GM18498 (cell line): Measurements from ENCODE around the gene ZFX.
"Not testable (repeated sequence)": the region's sequence is repeated elsewhere in the genome, so short reads cannot be mapped to it uniquely, and the experiment has no call there.

Experiments
- ATAC-seq: cut with Tn5 transposase; IDR thresholded peaks from one replicate; pipeline ENCODE4 v1.9.1; 2021; ENCODE audit warnings: mild to moderate bottlenecking, moderate library complexity; ENCODE audit not compliant: unreplicated experiment

ZFX gene

DNA sequence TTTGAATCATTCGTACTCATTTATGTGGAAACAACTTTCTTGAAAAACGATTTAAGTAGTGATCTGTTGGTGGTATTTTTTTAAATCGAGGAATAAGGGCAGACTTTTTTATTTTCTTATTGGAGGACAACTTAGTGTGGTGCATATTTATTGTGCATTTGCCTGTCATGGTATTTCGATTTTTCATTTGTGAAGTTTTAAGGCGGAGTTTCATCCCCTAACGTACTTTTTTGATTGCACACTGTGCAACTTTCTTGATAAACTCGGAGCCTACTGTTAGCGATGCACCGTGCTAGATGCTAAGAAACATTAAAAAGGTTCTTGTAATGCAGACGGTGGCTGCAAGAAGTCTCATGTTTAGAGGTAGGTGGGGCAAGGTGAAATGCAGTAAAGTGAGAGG is 1.4 kb downstream of the ZFX start:
- no peak for ATAC-seq

DNA sequence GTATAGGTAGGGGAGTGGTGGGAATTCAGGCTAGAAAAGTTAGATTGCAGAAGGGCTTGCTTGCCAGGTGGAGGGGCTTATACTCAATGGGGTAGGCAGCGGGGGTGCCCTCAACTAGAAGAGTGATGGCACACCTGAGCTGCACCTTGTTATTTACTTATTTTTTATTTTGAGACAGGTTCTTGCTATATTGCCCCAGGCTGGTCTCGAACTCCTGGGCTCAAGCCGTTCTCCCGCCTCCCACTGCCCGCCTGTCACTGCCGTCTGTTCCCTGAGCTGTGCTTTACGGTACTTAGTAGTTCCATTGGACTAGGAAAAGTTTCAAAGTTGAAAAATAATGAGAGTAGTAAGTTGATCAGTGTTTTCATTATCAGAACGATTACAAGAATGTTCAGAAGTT is 2.0 kb downstream of the ZFX start:
- no peak for ATAC-seq

DNA sequence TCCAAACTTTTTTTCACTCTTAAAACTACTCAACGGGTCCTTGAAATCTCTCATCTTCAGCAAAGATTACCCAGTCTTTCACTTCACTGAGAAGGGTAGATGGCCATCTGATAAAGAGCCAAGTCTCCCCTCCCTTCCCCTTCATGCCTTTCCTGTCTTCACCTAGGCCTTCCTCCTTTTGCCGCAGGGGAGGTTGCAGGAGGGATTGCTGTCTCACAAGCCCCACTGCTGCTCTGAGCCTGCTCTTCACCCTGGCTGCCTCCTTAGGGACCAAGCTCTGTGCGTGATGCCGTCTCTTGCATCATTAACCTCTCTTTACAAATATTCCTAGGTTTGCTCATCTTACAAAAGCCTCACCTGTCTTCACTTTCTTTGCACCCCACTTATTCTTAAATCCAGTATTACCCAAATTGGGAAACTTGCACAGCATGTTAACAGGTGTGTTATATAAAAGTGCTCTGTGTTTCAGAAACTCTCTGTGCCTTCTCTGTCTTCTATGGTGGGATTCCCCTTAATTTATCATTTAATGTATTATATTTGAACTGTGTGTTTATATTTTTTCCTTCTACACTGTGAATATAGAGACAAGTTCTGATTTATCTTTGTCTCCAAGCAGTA is 3.8 kb downstream of the ZFX start:
- ATAC-seq, result no peak

DNA sequence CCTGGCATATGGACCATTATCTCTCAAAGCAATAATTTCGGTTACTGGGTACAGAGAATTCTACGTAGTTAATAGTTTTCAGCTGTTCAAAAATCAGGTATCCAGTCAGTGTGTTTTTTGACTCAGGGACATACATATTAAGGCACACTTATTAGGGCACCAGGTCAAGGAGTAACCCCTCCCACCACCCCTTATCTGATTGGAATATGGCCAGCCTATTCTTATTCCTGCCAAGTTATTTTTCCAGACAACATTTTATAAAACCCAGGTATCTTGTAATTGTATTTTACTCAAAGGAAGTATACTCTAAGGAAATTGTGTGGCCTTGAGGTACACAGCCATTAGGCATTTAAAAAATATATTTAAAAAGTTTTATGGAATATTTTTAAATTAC is 4.3 kb downstream of the ZFX start:
- no peak for ATAC-seq

DNA sequence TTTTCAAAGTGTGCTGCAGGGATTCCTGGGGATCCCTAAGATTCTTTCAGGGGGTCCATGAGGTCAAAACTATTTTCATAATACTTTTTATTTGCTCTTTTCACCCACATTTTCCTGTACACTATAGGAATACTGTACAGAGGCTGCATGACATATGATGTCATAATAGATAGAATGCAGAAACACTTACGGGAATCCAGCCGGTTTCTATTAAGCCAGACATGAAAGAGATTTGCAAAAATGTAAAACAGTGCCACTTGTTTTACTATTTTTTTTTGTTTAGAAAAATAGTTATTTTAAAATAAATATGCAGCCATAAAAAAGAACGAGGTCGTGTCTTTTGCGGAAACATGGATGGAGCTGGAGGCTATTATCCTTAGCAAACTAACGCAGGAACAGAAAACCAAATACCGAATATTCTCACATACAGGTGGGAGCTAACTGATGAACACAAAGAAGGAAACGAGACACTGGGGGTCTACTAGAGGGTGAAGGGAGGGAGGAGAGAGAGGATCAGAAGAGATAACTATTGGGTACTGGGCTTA is 5.0 kb downstream of the ZFX start:
- no peak for ATAC-seq

DNA sequence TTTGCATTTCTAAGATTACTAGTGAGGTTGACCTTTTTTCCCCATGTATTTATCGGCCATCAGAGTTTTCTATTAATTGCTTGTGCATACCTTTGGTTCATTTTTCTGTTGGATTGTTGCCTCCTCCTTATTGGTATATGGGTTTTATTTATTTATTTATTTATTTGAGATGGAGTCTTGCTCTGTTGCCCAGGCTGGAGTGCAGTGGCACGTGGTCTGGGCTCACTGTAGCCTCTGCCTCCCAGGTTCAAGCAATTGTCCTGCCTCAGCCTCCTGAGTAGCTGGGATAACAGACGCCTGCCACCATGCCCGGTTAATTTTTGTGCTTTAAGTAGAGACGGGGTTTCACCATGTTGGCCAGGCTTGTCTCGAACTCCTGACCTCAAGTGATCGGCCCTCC is 6.2 kb downstream of the ZFX start:
- not testable (repeated sequence) for ATAC-seq

DNA sequence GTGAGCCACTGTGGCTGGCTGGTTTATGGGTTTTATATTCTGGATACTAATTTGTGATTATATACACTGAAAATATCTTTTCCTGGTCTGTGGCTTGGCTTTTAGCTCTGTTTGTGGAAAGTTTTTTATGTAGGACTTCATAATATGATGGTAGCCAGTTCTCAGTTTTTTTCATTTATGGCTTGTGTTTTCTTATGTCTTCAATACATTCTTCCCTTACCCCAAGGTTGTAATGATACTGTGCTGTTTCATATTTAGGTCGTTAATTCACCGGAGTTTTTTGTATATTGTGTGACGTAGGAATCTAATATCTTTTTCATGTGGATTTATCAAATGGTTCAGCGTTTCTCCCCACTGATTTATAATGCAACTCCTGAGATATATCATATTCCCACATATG is 6.6 kb downstream of the ZFX start:
- ATAC-seq, result no peak

DNA sequence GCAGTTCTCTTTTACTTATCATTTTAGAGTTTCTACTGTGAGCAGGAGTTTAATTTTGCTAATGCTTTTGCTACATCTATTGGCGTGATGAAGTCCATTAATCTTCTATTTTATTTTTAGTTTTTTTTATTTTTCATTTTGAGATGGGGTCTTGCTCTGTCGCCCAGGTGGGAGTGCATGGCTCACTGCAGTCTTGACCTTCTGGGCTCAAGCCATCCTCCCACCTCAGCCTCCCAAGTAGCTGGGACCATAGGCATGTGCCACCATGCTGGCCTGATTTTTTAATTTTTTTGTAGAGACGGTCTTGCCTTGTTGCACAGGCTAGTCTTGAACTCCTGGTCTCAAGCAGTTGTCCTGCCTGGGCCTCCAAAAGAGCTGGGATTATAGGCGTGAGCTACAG is 9.4 kb downstream of the ZFX start:
- ATAC-seq, result no peak

DNA sequence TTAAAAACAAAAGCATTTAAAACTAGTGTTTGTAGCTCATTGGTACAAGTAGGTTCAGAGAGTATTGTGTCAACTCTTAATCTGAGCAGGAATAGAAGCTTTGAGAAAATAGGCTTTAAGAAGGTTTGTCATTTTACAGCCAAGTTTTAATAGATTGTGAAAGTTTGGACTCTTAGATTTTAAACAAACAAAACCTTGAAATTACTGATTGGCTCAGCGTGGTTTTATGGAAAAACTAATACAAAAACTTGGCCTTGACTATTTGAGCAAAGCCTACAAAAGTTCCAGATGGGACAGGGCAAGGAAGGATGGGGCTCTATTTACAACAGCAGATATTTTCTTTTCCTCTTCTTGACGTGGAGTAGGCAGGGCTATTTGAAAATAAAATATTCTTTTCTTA is 16.5 kb downstream of the ZFX start:
- ATAC-seq, result no peak

DNA sequence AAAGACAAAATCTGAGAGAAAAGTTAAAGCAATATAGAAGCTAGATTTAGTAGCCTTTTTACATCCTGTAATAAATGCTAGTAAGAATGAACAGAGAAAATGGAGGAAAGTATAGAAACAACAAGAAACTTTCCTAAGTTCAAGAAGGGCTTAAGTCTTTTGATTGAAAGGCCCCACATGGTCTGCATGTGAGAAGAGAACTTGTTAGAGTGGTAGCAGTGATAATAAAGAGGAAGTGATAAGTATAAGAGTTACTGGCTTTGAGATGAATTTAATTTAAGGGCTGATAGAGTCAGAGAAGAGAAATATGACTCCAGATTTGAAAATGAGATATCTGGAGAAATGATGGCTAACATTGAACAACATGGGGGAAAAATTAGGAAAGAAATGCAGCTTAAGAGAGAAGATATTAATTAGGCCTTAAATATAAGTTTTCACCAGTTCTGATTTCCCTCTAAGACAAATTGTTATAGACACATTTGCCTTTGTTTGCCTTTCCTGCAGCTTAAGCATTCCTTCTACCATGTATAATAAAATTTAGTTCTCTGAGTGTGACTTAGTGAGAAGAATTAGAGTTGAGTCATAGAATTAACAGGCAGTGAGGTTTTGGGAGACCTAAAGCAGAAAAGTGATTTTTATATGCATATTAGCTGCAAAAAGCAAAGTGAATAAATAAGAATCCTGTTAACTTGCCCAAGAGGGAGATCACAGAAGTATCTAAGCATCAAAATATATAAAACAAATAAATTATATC is 18.4 kb downstream of the ZFX start:
- no peak for ATAC-seq

DNA sequence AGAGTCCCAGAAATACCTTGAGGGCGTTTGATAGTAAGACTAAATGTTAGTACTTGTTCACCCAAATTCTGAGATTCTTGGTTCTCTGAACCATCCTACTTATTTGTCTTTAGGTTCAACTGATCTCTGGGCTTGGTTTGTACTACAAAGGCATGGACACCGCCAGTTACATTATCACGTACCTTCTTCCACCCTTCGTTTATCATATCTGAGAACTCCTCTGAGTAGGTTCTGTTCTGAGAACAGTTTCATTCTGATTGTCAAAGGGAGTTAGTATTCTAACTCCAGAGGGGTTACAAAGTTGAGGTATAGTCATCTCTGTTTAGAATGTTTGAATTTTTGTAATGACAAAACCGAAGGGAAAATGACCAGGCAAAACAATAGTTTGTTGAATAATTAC is 19.3 kb downstream of the ZFX start:
- peak; percentile 73 for ATAC-seq

DNA sequence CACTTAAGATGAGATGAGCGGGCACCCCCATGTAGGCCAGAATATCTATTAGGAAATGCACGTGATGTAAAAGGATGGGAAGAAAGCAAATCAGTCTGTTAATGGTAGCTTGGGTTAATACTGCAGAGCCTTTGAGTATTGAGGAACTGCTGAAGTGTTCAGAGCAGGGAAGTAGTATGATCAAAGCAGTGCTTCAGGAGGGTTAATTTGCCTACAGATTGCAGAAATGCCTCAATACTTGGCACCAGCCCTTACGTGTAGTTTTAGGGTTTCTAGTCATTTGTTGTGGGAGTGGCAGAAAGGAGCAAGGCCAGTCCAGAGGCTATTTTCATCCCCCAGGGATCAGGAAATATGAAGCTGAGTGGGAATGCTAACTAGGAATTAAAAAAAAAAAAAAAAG is 19.7 kb downstream of the ZFX start:
- peak; percentile 73 for ATAC-seq

DNA sequence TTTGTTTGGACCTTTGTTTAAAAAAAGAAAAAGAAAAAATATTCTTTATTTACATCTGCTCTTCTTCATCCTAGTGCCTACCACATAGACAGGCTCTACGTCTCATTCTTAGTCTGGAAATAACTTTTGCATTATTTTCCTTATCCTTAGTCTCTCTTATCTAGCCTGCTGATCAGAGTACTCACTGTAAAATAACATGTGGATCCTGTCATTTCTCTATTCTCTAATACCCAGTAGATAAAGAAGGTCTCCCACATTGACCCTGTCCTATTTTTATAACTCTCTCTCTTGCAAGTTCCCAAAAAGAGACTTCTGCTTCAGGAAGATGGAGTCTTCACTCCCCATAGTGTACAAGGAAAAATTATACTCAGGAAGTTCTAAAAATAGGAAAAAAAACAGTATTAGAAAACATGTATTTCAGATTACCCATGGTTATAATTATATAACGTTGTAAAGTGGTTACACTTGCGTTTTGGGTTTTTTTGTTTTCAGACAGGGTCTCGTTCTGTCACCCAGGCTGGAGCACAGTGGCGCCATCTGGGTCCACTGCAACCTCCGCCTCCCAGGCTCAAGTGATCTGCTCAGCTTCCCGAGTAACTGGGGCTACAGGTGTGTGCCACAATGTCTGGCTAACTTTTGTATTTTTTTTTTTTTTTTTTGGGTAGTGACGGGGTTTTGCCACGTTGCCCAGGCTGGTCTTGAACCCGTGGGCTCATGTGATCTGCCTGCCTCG is 23.8 kb downstream of the ZFX start:
- no peak for ATAC-seq

DNA sequence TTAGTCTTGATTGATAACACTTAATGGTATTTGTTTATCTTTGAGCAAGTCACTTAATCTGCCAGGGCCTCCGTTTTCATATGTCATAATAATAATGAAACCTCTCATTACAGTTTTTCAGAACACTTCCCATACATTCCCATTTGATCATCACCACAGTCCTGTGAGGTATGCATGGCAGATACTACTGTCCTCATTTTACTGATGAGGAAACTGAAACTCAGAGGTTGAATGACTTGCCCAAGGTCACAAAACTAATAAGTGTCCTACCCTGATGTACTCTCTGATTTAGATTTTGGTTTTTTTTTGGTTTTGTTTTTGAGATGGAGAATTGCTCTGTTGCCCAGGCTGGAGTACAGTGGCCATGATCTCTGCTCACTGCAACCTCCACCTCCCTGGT is 25.7 kb downstream of the ZFX start:
- no peak for ATAC-seq

DNA sequence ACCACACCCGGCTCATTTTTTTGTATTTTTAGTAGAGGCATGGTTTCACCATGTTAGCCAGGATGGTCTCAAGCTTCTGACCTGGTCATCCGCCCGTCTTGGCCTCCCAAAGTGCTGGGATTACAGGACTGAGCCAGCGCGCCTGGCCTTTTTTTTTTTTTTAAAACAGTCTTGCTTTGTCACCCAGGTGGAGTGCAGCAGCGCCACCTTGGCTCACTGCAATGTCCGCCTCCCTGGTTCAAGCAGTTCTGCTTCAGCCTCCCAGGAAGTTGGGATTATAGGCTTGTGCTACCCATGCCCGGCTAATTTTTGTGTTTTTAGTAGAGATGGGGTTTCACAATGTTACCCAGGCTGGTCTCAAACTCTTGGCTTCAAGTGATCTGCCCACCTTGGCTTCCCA is 28.9 kb downstream of the ZFX start:
- no peak for ATAC-seq

DNA sequence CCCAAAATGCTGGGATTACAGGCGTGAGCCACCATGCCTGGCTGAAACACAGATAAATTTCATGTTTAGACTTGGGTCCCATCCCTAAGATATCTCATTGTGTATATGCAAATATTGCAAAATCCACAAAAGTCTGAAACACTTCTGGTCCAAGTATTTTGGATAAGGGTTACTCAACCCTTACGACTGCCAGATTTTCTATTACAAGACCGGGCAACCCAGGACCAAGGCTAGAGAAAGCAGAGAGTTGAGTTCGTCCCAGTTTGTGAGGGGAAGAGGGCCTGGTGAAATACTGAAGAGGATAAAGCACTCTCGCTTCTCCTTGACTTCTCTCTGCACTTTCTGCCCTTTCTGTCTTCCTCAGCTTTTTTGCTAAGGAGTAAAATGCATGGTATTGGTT is 34.5 kb downstream of the ZFX start:
- ATAC-seq, result no peak

DNA sequence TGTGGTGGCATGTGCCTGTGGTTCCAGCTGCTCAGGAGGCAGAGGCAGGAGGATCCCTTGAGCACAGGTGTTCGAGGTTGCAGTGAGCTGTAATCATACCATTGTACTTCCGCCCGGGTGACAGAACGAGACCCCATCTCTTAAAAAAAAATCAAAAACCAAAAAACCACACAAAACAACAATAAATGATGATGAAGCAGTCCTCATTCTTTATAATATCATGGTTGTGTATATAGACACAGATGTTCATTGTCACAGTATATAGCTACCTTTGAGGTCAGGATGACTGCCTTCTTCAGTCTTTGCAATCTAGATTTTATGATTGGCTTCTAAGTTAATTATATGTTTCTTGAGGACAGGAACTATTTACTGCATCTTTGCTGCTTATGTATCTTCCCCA is 37.0 kb downstream of the ZFX start:
- ATAC-seq, result no peak

DNA sequence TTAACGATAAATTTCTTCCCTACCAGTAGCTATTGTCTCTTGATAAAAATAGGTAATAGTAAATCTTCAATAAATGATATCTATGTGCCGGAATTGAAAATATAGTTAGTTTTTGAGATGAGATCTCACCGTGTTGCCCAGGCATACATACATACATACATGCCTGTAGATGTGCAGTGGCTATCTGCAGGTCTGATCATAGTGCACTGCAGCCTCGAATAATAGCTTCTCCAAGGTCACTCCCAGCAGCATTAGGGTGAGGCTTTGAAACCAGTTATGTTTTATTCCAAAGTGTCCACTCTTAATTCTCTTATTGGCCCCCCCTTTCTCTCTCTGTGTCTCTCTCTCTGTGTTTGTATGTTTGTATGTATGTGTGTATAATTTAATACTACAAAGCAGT is 37.5 kb downstream of the ZFX start:
- no peak for ATAC-seq

DNA sequence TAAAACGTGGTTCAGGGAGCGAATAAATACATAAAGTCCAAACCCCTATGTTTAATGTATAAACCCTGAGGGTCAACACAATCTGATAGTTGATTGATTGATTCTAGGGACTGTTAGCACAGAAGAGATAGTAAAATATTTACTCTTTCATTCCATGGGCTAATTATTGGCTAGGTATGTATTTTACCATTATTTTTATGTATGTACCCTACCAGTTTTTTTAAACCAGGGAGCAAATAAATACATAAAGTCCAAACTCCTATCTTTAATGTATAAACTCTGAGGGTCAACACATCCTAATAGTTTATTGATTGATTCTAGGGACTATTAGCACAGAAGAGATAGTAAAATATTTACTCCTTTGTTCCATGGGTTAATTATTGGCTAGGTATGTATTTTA is 40.0 kb downstream of the ZFX start:
- ATAC-seq, result no peak

DNA sequence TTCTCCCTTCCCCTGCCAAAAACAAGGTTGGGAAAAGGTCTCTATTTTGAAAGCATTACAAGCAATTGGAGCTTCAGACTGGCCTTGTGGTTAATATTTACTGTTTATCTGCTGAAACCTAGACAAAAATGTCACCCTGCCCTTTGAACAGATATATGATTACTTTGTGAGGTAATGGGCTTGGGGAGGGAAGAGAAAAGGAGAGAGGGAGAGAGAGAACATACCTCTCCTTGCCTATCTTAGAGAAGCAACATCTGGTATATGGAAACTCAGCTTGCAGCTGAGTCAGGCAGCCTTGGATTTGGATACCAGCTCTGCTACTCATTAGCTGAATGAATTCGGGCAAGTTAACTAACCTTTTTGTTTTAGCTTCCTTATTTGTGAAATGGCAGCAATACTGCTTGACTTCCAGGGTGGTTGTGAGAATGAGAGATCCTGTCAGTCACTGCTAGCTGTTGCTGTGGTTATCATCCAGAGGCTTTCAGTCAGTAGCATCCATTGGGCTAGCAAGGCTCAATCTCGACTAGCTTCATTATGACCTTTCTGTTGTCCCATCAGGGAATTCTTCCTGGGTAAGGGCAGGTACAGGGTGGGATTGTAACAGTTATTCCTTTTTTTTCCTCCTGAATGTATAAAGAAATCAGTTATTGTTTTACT is 41.1 kb downstream of the ZFX start:
- no peak for ATAC-seq

DNA sequence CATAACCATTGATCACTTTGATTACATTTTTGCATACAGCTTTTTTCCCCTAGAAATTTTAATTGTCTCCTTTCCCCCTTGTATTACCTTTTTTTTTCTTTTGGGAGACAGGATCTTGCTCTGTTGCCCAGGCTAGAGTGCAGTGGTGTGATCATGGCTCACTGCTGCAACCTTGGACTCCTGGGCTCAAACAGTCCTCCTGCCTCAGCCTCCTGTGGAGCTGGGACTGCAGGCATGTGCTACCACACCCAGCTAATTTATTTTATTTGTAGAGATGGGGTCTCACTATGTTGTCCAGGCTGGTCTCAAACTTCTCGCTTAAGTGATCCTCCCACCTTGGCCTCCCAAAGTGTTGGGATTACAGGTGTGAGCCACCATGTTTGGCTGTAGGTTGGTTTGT is 47.0 kb downstream of the ZFX start:
- no peak for ATAC-seq

DNA sequence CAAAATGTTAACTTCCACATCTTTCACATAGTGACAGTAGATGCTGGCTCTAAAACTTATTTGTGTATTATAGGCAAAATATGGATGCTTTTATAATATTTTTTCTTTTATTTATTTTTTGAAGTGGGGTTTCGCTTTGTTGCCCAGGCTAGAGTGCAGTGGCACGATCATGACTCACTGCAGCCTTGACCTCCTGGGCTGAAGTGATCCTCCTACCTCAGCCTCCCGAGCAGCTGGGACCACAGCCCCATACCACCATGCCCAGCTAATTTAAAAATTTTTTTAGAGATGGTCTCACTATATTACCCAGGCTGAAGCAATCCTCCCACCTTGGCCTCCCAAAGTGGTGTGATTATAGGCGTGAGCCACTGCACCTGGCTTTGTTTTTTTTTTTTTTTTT is 48.6 kb downstream of the ZFX start:
- ATAC-seq, result no peak
